ENCODE results near the gene CCDC91.
A peak's percentile ranks its signal among the peaks of the same experiment; 100 is the strongest.

Gene CCDC91

GRCh38 chr12:28569698-28570411 is 379.6 kb downstream of the CCDC91 start:
- H2BK120ac ChIP-seq (ENCODE audit: low read depth, low read length): no peak overlapping the region
- no peak overlapping the region for H3K27ac ChIP-seq (ENCODE audit: low read length, poor library complexity, severe bottlenecking)
- H2BK5ac ChIP-seq (ENCODE audit: low read depth, low read length, poor library complexity, severe bottlenecking): no peak overlapping the region
- no peak overlapping the region for H2BK15ac ChIP-seq (ENCODE audit: low read depth, poor library complexity, severe bottlenecking)
- no peak overlapping the region for H4K8ac ChIP-seq (ENCODE audit: low read length)
- no peak overlapping the region for H2AK5ac ChIP-seq (ENCODE audit: low read length, severe bottlenecking)
- no peak overlapping the region for H3K4me2 ChIP-seq (ENCODE audit: low read length, poor library complexity, severe bottlenecking)
- no peak overlapping the region for H2BK12ac ChIP-seq (ENCODE audit: low read length in 2 of 2)
- H3K4me3 ChIP-seq (ENCODE audit: insufficient read depth in 1 of 2, low read depth in 1 of 2, low read length in 2 of 2): no peak overlapping the region
- no peaks in the 10 kb centered on the region for H3K79me1 ChIP-seq (replicated peaks; ENCODE audit: low read length, poor library complexity, severe bottlenecking)
- H3K4ac ChIP-seq (ENCODE audit: low read depth in 1 of 2, low read length in 2 of 2): no peak overlapping the region
- WGBS: 75% methylated on average over 1 of the region's 3 CpGs
- H4K91ac ChIP-seq (ENCODE audit: low read length): no peak overlapping the region
- H3K9me3 ChIP-seq (ENCODE audit: control insufficient read depth, low read length): peaks cover 21% of the 10 kb centered on the region
- peak overlapping the region in 1 of 2 experiments; percentile 5 for H3K18ac ChIP-seq (ENCODE audit: low read depth in 1 of 2, low read length in 2 of 2)
- no peak overlapping the region for H3K14ac ChIP-seq (ENCODE audit: low read length in 2 of 2)
- peak overlapping the region; percentile 75 for H3K9ac ChIP-seq (ENCODE audit: low read length)
- H2AFZ ChIP-seq (ENCODE audit: low read depth, low read length): no peak overlapping the region
- no peaks in the 10 kb centered on the region for H3K27me3 ChIP-seq (ENCODE audit: control insufficient read depth in 1 of 2, insufficient read depth in 1 of 2, low read length in 2 of 2)
- H3K36me3 ChIP-seq (ENCODE audit: control insufficient read depth in 1 of 2, insufficient read depth in 2 of 2, low read depth in 1 of 2, low read length in 2 of 2): no peaks in the 10 kb centered on the region
- no peak overlapping the region for H3K23ac ChIP-seq (ENCODE audit: low read length in 2 of 2)
- H3K4me1 ChIP-seq (ENCODE audit: control insufficient read depth, insufficient read depth, low read depth, low read length): peaks cover 2% of the 10 kb centered on the region
- peak; percentile 73 for DNase-seq

GRCh38 chr12:28570811-28571210 is 380.6 kb downstream of the CCDC91 start:
- Histone ChIP-seq H3K4ac (ENCODE audit: low read depth in 1 of 2, low read length in 2 of 2) (no peak overlapping the region), H4K8ac (ENCODE audit: low read length) (no peak overlapping the region), H3K27ac (ENCODE audit: low read length, poor library complexity, severe bottlenecking) (no peak overlapping the region), H3K18ac (ENCODE audit: low read depth in 1 of 2, low read length in 2 of 2) (no peak overlapping the region), H3K79me1 (replicated peaks; ENCODE audit: low read length, poor library complexity, severe bottlenecking) (no peaks in the 10 kb centered on the region), H3K27me3 (ENCODE audit: control insufficient read depth in 1 of 2, insufficient read depth in 1 of 2, low read length in 2 of 2) (no peaks in the 10 kb centered on the region), H2BK15ac (ENCODE audit: low read depth, poor library complexity, severe bottlenecking) (no peak overlapping the region), H2AK5ac (ENCODE audit: low read length, severe bottlenecking) (no peak overlapping the region), H3K9me3 (ENCODE audit: control insufficient read depth, low read length) (peaks cover 21% of the 10 kb centered on the region), H4K91ac (ENCODE audit: low read length) (no peak overlapping the region), H3K9ac (ENCODE audit: low read length) (peak overlapping the region; percentile 75), H3K4me3 (ENCODE audit: insufficient read depth in 1 of 2, low read depth in 1 of 2, low read length in 2 of 2) (no peak overlapping the region), H3K36me3 (ENCODE audit: control insufficient read depth in 1 of 2, insufficient read depth in 2 of 2, low read depth in 1 of 2, low read length in 2 of 2) (no peaks in the 10 kb centered on the region), H3K4me1 (ENCODE audit: control insufficient read depth, insufficient read depth, low read depth, low read length) (peaks cover 2% of the 10 kb centered on the region), H3K4me2 (ENCODE audit: low read length, poor library complexity, severe bottlenecking) (no peak overlapping the region), H2AFZ (ENCODE audit: low read depth, low read length) (no peak overlapping the region), H3K23ac (ENCODE audit: low read length in 2 of 2) (no peak overlapping the region), H2BK5ac (ENCODE audit: low read depth, low read length, poor library complexity, severe bottlenecking) (no peak overlapping the region), H2BK12ac (ENCODE audit: low read length in 2 of 2) (no peak overlapping the region), H2BK120ac (ENCODE audit: low read depth, low read length) (no peak overlapping the region), H3K14ac (ENCODE audit: low read length in 2 of 2) (no peak overlapping the region)
- WGBS: 94% methylated on average over 3 of the region's 3 CpGs
- DNase-seq: peak; percentile 9

GRCh38 chr12:28574746-28575592 is 384.7 kb downstream of the CCDC91 start:
- H3K4ac ChIP-seq (ENCODE audit: low read depth in 1 of 2, low read length in 2 of 2): no peak overlapping the region
- H3K36me3 ChIP-seq (ENCODE audit: control insufficient read depth in 1 of 2, insufficient read depth in 2 of 2, low read depth in 1 of 2, low read length in 2 of 2): no peaks in the 10 kb centered on the region
- 45% methylated on average over 5 of the region's 5 CpGs for WGBS
- H2AK5ac ChIP-seq (ENCODE audit: low read length, severe bottlenecking): no peak overlapping the region
- no peak overlapping the region for H3K4me3 ChIP-seq (ENCODE audit: insufficient read depth in 1 of 2, low read depth in 1 of 2, low read length in 2 of 2)
- H2BK12ac ChIP-seq (ENCODE audit: low read length in 2 of 2): no peak overlapping the region
- H4K91ac ChIP-seq (ENCODE audit: low read length): no peak overlapping the region
- no peak overlapping the region for H2BK15ac ChIP-seq (ENCODE audit: low read depth, poor library complexity, severe bottlenecking)
- no peak overlapping the region for H3K27ac ChIP-seq (ENCODE audit: low read length, poor library complexity, severe bottlenecking)
- H3K23ac ChIP-seq (ENCODE audit: low read length in 2 of 2): no peak overlapping the region
- no peak overlapping the region for H2BK5ac ChIP-seq (ENCODE audit: low read depth, low read length, poor library complexity, severe bottlenecking)
- H3K4me2 ChIP-seq (ENCODE audit: low read length, poor library complexity, severe bottlenecking): no peak overlapping the region
- H3K9me3 ChIP-seq (ENCODE audit: control insufficient read depth, low read length): peaks cover 14% of the 10 kb centered on the region
- no peak overlapping the region for H3K14ac ChIP-seq (ENCODE audit: low read length in 2 of 2)
- no peak overlapping the region for H3K18ac ChIP-seq (ENCODE audit: low read depth in 1 of 2, low read length in 2 of 2)
- no peaks in the 10 kb centered on the region for H3K79me1 ChIP-seq (replicated peaks; ENCODE audit: low read length, poor library complexity, severe bottlenecking)
- no peak overlapping the region for H2AFZ ChIP-seq (ENCODE audit: low read depth, low read length)
- DNase-seq: peak; percentile 17
- no peaks in the 10 kb centered on the region for H3K4me1 ChIP-seq (ENCODE audit: control insufficient read depth, insufficient read depth, low read depth, low read length)
- H4K8ac ChIP-seq (ENCODE audit: low read length): no peak overlapping the region
- no peak overlapping the region for H2BK120ac ChIP-seq (ENCODE audit: low read depth, low read length)
- no peaks in the 10 kb centered on the region for H3K27me3 ChIP-seq (ENCODE audit: control insufficient read depth in 1 of 2, insufficient read depth in 1 of 2, low read length in 2 of 2)
- no peak overlapping the region for H3K9ac ChIP-seq (ENCODE audit: low read length)

- Histone ChIP-seq H3K14ac (ENCODE audit: low read length in 2 of 2) (no peak overlapping the region), H2AK5ac (ENCODE audit: low read length, severe bottlenecking) (no peak overlapping the region), H3K79me1 (replicated peaks; ENCODE audit: low read length, poor library complexity, severe bottlenecking) (no peaks in the 10 kb centered on the region), H2BK15ac (ENCODE audit: low read depth, poor library complexity, severe bottlenecking) (no peak overlapping the region), H2BK5ac (ENCODE audit: low read depth, low read length, poor library complexity, severe bottlenecking) (no peak overlapping the region), H3K4ac (ENCODE audit: low read depth in 1 of 2, low read length in 2 of 2) (no peak overlapping the region), H4K8ac (ENCODE audit: low read length) (no peak overlapping the region), H3K23ac (ENCODE audit: low read length in 2 of 2) (peak overlapping the region in 1 of 2 experiments; percentile 14), H3K9me3 (ENCODE audit: control insufficient read depth, low read length) (peaks cover 14% of the 10 kb centered on the region), H3K18ac (ENCODE audit: low read depth in 1 of 2, low read length in 2 of 2) (no peak overlapping the region), H3K4me1 (ENCODE audit: control insufficient read depth, insufficient read depth, low read depth, low read length) (no peaks in the 10 kb centered on the region), H2BK120ac (ENCODE audit: low read depth, low read length) (no peak overlapping the region), H3K27me3 (ENCODE audit: control insufficient read depth in 1 of 2, insufficient read depth in 1 of 2, low read length in 2 of 2) (no peaks in the 10 kb centered on the region), H2AFZ (ENCODE audit: low read depth, low read length) (no peak overlapping the region), H2BK12ac (ENCODE audit: low read length in 2 of 2) (no peak overlapping the region), H3K36me3 (ENCODE audit: control insufficient read depth in 1 of 2, insufficient read depth in 2 of 2, low read depth in 1 of 2, low read length in 2 of 2) (no peaks in the 10 kb centered on the region), H4K91ac (ENCODE audit: low read length) (no peak overlapping the region), H3K9ac (ENCODE audit: low read length) (no peak overlapping the region), H3K4me2 (ENCODE audit: low read length, poor library complexity, severe bottlenecking) (no peak overlapping the region), H3K4me3 (ENCODE audit: insufficient read depth in 1 of 2, low read depth in 1 of 2, low read length in 2 of 2) (no peak overlapping the region), H3K27ac (ENCODE audit: low read length, poor library complexity, severe bottlenecking) (no peak overlapping the region)
- DNase-seq: no peak
- WGBS: 90% methylated on average over 2 of the region's 3 CpGs
Observed at GRCh38 chr12:28575593-28576205, 385.4 kb downstream of the CCDC91 start.

Data from mesenchymal stem cell (in vitro differentiated cells and primary cell).